NCI-H1436 (cell line): ENCODE data around the gene ETV5.
"Not testable (repeated sequence)": the region's sequence is repeated elsewhere in the genome, so short reads cannot be mapped to it uniquely, and the experiment has no call there.

ENCODE experiments used
- DNase-seq: peaks from one replicate; lab custom pipeline; 2025; lab: John Stamatoyannopoulos, UW

ETV5 gene

GRCh38 chr3:186067360-186068242 lies 41.3 kb downstream of the ETV5 start:
- no peak for DNase-seq

DNA sequence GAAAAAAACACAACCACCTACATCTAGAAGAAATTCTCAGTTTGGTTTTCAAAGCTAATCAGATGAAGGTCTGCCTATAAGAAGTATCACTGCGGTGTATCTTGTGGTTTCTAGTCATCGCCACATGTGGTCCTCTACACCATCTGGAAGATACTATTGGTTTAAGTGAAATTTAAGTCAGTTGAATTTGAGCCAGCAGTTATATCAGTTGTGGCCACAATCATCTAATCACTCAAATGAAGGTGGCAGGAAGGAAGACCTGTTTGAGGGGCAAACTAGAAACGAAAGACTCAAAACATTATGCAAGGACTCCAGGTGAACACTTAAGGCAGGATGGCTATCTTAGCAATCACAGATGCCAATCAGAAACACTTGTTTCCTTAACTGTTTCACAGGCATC lies 48.7 kb downstream of the ETV5 start:
- DNase-seq = no peak

GRCh38 chr3:186059192-186059591 lies 49.7 kb downstream of the ETV5 start:
- DNase-seq = no peak

DNA sequence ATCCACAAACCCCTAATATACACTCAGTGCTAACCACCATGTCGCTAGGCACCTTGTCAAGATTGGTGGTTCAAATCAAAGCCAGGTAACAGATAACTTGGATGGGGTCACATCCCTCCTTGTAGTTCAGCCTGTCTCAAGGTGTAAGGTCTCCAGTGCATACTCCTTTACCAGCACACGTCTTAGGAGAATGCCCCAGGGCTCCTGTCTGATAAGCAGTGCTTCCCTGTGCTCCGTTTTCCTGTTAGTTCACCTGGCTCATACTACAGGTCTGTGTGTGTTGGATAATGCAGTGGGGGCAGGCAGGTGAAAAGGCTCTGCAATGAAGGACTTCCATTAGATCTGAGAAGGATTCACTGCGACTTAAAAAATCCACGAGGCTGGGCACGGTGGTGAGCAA lies 50.7 kb downstream of the ETV5 start:
- no peak for DNase-seq

DNA sequence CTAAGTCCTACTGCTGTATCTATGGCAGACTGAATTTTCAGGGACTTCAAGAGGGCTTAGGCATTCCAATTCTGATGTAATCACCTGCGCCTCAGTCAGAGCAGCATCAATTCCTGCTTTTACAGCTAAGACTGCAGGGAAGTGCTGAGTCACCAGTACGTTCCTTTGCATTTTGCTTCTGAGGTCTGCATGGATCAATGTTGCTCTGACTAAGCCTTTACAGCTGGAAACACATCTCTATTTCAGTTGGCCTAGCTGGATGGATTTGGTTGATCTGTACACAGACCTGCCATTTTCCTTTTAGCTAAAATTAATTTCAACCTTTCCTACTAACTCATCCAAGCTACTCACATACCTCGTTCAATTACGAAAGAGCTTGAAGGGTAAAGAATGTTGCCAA lies 51.3 kb downstream of the ETV5 start:
- no peak for DNase-seq

DNA sequence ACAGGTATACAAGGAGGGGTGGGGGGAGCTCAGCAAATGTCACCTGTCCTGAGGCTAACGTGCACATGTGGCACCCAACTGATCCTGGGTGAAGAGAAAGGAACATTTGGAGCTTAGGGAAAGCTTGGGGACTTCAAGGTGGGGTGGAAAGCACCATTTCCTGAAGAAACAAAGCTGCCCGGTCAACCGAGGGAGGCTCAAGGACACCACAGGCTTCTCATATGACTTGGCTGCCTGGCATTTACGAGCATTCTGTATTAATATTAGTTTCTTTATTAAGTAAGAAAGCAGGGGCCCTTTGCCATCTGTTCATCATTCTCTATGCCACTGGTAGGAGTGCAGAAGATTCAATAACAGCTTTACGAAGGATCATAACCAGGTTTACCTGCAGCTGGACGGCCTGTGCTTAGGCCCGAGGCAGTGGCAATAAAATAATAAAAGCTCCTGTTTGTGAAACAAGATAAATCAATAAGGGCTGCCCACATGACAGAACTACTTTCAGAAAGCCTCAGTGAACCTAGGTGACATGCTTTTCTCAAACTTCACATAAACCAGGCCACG lies 54.0 kb downstream of the ETV5 start:
- no peak for DNase-seq

- DNase-seq = peak; percentile 83
Observed at GRCh38 chr3:186053954-186054791, 54.7 kb downstream of the ETV5 start.

- no peak for DNase-seq
Observed at GRCh38 chr3:186052096-186052840, 56.6 kb downstream of the ETV5 start.

DNA sequence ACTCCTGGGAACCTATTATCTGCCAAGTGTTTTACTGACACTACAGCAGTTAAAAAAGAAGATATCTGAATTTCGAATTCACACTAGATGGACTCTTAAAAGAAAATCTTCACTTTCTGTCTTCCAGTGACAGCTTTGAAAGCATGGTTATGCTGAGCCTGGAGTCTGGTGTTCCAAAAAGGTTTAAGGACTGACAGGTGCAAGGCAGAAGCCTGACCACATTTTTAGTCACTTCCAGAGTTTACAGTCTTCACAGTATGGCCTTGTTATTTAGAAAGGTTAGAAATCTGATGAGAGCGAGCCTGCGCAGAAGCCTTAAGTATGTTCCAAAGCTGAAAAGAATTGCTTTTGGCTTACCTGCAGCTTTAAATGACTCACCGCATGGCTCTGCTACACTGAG lies 59.9 kb downstream of the ETV5 start:
- no peak for DNase-seq

GRCh38 chr3:186048119-186048518 lies 60.8 kb downstream of the ETV5 start:
- no peak for DNase-seq

DNA sequence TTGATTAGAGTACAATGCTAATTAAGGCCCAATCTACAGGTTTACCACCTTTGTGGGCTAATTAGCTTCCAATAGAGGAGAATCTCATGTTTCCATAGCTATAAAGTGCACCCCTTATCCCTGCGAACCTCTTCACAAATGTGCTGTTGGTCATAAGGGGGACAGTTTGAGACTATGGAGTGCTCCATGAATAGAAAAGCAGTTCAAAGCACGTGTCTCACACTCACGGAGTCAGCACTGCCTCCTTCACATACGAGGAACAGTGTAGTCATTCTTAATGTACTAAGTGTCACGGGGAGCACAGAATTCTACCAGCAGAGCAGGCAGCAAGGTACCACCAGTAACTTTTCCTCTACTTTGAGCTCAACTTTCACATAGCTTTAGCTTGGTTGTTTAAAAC lies 62.1 kb downstream of the ETV5 start:
- DNase-seq = no peak

- DNase-seq = no peak
Observed at GRCh38 chr3:186044968-186045367, 63.9 kb downstream of the ETV5 start.

DNA sequence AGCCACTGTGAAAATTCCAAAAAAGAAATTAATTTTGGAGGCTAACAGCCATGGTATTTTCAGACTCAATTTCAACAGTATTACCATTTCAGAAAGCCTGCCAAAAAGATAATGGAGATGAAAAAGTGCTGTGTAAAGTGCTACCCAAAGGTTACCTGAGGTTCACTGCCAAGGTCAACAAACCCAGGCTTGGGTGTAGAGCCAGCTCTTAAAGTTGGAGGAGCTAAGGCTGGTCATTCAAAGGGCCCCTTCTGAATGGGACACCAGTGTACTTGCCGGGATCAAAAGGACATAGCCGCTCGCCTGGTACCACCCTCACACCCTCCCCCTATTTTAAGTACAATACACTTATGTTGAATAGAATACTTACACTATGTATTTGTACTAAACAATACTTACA lies 64.5 kb downstream of the ETV5 start:
- no peak for DNase-seq

GRCh38 chr3:186042521-186043202 lies 66.2 kb downstream of the ETV5 start:
- DNase-seq = no peak

DNA sequence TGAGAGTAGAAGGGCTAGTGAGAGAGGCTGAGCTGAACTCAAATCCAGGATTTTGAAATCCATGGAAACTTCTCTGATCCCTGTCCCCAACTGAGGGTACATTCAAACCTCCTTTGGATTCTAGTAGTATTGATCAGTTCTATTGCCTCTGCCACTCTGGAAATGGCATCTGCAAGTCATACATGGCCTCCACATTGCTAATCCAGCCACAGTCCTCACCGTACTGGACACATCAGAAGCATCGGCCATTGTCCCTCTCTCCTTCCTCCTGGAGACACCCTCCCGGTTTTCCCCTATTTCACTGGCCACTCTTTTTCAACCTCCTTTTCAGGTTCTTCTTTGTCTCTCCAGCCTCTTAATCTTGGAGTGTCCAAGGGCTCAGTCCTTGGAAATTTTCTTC lies 66.9 kb downstream of the ETV5 start:
- no peak for DNase-seq

DNA sequence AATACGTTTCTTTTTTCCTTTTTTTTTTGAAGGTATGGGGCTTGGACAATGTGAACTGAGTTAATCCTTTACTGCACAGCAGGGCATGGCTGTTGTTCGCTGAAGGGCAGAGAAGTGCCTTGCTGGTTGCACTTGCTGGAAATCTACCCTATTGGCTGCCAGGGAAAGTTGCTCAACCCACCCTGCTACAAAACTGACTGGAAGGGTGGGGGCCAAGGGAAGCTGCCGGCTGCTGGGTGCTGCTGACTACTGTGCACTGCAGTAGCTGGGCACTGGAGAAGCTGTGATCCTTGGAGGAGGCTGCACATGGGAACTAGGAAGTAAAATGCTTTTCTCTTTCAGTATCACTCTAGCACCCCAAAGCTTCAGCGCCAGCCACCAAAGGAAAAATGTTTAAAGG lies 70.5 kb downstream of the ETV5 start:
- no peak for DNase-seq

- no peak for DNase-seq
Observed at GRCh38 chr3:186035277-186035676, 73.6 kb downstream of the ETV5 start.

DNA sequence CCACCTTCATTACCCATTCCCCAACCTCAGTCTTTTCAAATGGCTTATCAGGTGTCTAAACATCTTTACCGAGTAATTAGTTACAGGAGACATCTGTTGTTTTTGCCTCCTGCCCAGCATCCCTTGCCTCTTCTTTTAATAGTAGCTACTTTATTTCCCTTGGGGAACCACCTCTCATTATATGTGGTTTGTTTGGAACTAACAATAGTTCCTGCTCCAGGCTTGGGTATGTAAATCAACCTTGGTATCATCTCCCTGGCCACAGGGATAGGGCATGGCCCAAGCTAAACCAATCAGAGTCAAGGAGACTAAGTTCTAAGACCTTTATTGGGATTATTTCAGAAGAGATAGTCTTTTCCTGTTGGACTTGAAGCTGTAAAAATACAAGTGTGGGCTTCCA lies 76.6 kb downstream of the ETV5 start:
- DNase-seq = no peak

DNA sequence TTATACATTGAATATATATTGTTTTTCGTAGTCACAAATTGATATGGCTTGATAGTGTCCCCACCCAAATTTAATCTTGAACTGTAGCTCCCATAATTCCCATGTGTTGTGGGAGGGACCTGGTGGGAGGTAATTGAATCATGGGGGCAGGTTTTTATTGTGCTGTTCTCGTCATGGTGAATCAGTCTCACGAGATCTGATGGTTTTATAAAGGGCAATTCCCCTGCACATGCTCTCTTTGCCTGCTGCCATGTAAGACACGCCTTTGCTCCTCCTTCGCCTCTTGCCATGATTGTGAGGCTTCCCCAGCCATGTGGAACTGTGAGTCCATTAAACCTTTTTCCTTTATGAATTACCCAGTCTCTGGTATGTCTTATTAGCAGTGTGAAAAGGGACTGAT lies 82.9 kb downstream of the ETV5 start:
- DNase-seq = not testable (repeated sequence)

- no peak for DNase-seq
Observed at GRCh38 chr3:186025161-186025560, 83.7 kb downstream of the ETV5 start.

GRCh38 chr3:186024210-186024609 lies 84.7 kb downstream of the ETV5 start:
- no peak for DNase-seq

DNA sequence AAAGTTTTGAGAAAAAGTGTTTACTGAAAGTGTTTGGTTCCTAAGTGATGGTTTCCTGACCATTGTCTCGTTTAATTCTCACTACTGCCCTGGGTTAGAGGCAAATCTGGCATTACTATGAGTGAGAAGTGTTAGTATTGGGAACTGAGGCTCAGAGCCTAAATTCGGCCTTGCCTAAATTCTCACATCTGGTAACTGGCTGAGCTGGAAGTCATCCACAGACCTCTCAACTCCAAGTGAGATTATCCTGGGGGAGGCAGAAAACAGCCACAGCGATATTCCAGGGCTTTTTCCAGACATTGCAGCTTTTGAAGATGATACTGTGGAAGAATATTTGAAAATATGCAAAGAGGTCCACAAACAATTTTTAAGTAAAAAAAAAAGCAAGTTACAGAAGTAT lies 86.0 kb downstream of the ETV5 start:
- DNase-seq = no peak
